Prostate gland (tissue), 2 donors: ENCODE data around the gene GIMAP4.

Experiments
- POLR2A ChIP-seq: fragments of 450-650 bp; IDR thresholded peaks from one replicate; pipeline ENCODE4 v1.6.1; 2016; ENCODE audit warnings: antibody characterized with exemption, mild to moderate bottlenecking
- POLR2AphosphoS5 ChIP-seq: sonication (generic); formaldehyde crosslinking; IDR thresholded peaks from one replicate; pipeline ENCODE4 v1.6.1; 2017; ENCODE audit warnings: antibody characterized with exemption
- TF ChIP-seq, protein P1 (sequence below), 4 experiments: fragments of 200-600 bp in 2 of 4; fragments of 450-650 bp in 2 of 4; sonication (generic) in 2 of 4; IDR thresholded peaks; 1 replicate in 3 of 4; 2 replicates in 1 of 4; pipeline ENCODE4 v1.5.1; 2016 to 2019; ENCODE audit warnings: antibody characterized with exemption in 4 of 4, mild to moderate bottlenecking in 2 of 4, moderate library complexity in 2 of 4

DNA sequence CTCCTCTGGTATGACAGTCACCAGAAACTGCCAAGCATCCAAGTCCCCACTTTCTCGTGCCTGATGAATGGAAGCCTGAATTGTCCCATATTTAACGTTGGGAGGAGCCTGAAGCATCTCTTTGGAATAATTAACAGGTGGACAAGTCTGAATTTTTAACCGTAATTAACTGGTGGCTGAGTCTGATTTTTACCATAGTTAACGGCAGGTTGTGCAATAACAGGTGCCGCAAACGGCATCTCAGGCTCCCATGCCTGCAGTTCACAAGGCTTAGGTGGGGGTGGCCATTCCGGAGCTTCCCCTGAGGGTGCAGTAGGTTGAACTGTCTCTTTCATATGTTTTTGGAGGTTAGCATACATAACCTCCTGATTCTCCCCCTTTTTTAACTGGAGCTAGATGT lies 2.0 kb upstream of the GIMAP4 start:
- TF ChIP-seq POLR2A (no peak), POLR2AphosphoS5 (no peak)
- TF ChIP-seq, protein P1, sequence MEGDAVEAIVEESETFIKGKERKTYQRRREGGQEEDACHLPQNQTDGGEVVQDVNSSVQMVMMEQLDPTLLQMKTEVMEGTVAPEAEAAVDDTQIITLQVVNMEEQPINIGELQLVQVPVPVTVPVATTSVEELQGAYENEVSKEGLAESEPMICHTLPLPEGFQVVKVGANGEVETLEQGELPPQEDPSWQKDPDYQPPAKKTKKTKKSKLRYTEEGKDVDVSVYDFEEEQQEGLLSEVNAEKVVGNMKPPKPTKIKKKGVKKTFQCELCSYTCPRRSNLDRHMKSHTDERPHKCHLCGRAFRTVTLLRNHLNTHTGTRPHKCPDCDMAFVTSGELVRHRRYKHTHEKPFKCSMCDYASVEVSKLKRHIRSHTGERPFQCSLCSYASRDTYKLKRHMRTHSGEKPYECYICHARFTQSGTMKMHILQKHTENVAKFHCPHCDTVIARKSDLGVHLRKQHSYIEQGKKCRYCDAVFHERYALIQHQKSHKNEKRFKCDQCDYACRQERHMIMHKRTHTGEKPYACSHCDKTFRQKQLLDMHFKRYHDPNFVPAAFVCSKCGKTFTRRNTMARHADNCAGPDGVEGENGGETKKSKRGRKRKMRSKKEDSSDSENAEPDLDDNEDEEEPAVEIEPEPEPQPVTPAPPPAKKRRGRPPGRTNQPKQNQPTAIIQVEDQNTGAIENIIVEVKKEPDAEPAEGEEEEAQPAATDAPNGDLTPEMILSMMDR (IDR thresholded peaks at IDR 0.05) = no peak
